ENCODE measurements around the gene MGAT3. TPM values are rescaled to one million over a fixed set of nuclear protein-coding genes. Genes with fewer than 3 reads are reported as not detected.

The MGAT3 gene
- total RNA-seq, 1 donor from 2014 or later: 3.2 TPM

DNA sequence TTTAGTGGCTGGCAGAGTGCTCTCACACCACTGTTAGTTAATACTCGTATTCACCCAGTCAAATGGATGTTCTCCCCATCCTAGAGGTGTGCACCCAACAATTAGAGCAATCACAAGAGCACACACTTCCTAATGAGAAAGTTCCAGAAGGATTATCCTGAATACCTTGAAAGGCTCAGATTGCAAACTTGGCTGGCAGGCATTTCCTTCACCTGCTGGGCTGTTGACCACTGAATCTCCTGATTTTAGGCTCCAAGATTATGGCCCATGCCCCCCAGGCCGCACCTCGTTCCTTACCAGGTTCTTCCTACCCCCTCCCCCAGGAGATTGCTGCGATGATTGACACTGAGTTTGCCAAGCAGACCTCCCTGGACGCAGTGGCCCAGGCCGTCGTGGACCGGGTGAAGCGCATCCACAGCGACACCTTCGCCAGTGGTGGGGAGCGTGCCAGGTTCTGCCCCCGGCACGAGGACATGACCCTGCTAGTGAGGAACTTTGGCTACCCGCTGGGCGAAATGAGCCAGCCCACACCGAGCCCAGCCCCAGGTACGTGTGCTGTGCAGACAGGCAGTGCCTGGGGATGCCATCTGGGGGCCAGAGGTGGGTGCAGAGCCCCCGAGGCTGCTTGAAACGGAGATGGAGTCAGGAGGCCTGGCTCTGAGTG lies 30.3 kb upstream of the MGAT3 start:
- Histone ChIP-seq H3K36me3 (peaks cover 88% of the 10 kb centered on the region), H3K4me3 (no peak overlapping the region), H3K27me3 (ENCODE audit: low read depth) (no peaks in the 10 kb centered on the region), H3K27ac (replicated peaks) (no peak overlapping the region), H3K9me3 (replicated peaks) (no peaks in the 10 kb centered on the region), H3K4me1 (peaks cover 21% of the 10 kb centered on the region)
- TF ChIP-seq, protein P1, sequence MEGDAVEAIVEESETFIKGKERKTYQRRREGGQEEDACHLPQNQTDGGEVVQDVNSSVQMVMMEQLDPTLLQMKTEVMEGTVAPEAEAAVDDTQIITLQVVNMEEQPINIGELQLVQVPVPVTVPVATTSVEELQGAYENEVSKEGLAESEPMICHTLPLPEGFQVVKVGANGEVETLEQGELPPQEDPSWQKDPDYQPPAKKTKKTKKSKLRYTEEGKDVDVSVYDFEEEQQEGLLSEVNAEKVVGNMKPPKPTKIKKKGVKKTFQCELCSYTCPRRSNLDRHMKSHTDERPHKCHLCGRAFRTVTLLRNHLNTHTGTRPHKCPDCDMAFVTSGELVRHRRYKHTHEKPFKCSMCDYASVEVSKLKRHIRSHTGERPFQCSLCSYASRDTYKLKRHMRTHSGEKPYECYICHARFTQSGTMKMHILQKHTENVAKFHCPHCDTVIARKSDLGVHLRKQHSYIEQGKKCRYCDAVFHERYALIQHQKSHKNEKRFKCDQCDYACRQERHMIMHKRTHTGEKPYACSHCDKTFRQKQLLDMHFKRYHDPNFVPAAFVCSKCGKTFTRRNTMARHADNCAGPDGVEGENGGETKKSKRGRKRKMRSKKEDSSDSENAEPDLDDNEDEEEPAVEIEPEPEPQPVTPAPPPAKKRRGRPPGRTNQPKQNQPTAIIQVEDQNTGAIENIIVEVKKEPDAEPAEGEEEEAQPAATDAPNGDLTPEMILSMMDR (IDR thresholded peaks at IDR 0.05; ENCODE audit: borderline replicate concordance): no peak
- intact Hi-C loops (cut with micrococcal nuclease): no loop called here
- no peak for DNase-seq

- H3K27me3 ChIP-seq (ENCODE audit: low read depth): no peaks in the 10 kb centered on the region
- peaks cover 79% of the 10 kb centered on the region for H3K36me3 ChIP-seq
- TF ChIP-seq, protein P1 (IDR thresholded peaks at IDR 0.05; ENCODE audit: borderline replicate concordance): no peak
- H3K4me3 ChIP-seq: no peak overlapping the region
- H3K4me1 ChIP-seq: peaks cover 34% of the 10 kb centered on the region
- H3K27ac ChIP-seq (replicated peaks): no peak overlapping the region
- no peak for DNase-seq
- H3K9me3 ChIP-seq (replicated peaks): no peaks in the 10 kb centered on the region
- intact Hi-C loops (cut with micrococcal nuclease): no loop called here
These were observed 28.8 kb upstream of the MGAT3 start for GRCh38 chr22:39427751-39428596.

- intact Hi-C loops (cut with micrococcal nuclease): no loop called here
- H3K9me3 ChIP-seq (replicated peaks): no peaks in the 10 kb centered on the region
- peaks cover 34% of the 10 kb centered on the region for H3K4me1 ChIP-seq
- TF ChIP-seq, protein P1 (IDR thresholded peaks at IDR 0.05; ENCODE audit: borderline replicate concordance): no peak
- H3K36me3 ChIP-seq: peaks cover 74% of the 10 kb centered on the region
- no peak overlapping the region for H3K27ac ChIP-seq (replicated peaks)
- DNase-seq: no peak
- H3K4me3 ChIP-seq: no peak overlapping the region
- H3K27me3 ChIP-seq (ENCODE audit: low read depth): no peaks in the 10 kb centered on the region
These were observed 28.2 kb upstream of the MGAT3 start for GRCh38 chr22:39428597-39429071.

GRCh38 chr22:39429186-39429585 lies 27.6 kb upstream of the MGAT3 start:
- Histone ChIP-seq H3K27ac (replicated peaks) (peak overlapping the region; percentile 94), H3K36me3 (peaks cover 68% of the 10 kb centered on the region), H3K4me3 (no peak overlapping the region), H3K27me3 (ENCODE audit: low read depth) (no peaks in the 10 kb centered on the region), H3K9me3 (replicated peaks) (no peaks in the 10 kb centered on the region), H3K4me1 (peaks cover 37% of the 10 kb centered on the region)
- TF ChIP-seq, protein P1 (IDR thresholded peaks at IDR 0.05; ENCODE audit: borderline replicate concordance): no peak
- intact Hi-C loops (cut with micrococcal nuclease): no loop called here
- DNase-seq: no peak

- Histone ChIP-seq H3K4me3 (no peak overlapping the region), H3K4me1 (peaks cover 42% of the 10 kb centered on the region), H3K9me3 (replicated peaks) (no peaks in the 10 kb centered on the region), H3K27me3 (ENCODE audit: low read depth) (no peaks in the 10 kb centered on the region), H3K36me3 (peaks cover 59% of the 10 kb centered on the region), H3K27ac (replicated peaks) (peak overlapping the region; percentile 94)
- intact Hi-C loops (cut with micrococcal nuclease): no loop called here
- TF ChIP-seq, protein P1 (IDR thresholded peaks at IDR 0.05; ENCODE audit: borderline replicate concordance): no peak
- no peak for DNase-seq
These were observed 26.8 kb upstream of the MGAT3 start for GRCh38 chr22:39429916-39430575.

Measured in left ventricle myocardium inferior (tissue), 1 donor.